B cell (primary cell): ENCODE results near the gene CD79A. TPM values are rescaled to one million over a fixed set of nuclear protein-coding genes. Genes with fewer than 3 reads are reported as not detected.

Experiments used
- polyA plus RNA-seq: library from polyadenylated mRNA; depleted of rRNA; stranded (reverse); fragments of >200 nt; gene quantifications from 2 replicates; pipeline ENCODE4 v1.2.3, GENCODE V29; 2012
- small RNA-seq: library from RNA; depleted of rRNA; stranded (forward); fragments of <200 nt; gene quantifications from one replicate; pipeline ENCODE3, GENCODE V24; 2012; ENCODE audit warnings: low replicate concordance, low read depth; ENCODE audit not compliant: insufficient read length
- total RNA-seq, 2 donors: library from RNA; stranded (reverse); fragments of 120-200 nt in 1 of 2; gene quantifications; 1 replicate in 1 of 2; 2 replicates in 1 of 2; pipeline versions ENCODE4 v1.2.3 to v1.2.4, GENCODE V29; 2013 to 2022

The CD79A gene
- total and polyA plus RNA-seq, 2 donors (not counting 1 experiment from before 2014, with no cell fraction given): 1,280 to 1,471 TPM

Small RNA genes lying within 50 kb of the gene (small RNA-seq; reads per million reads assigned to genes)
- gene MIR6797: not detected

Other genes with a start within 250 kb of the CD79A start
- gene CEACAM7, start 189.0 kb upstream of the CD79A start, total RNA-seq: not detected in 2 replicates
- gene CEACAM7, start 189.0 kb upstream of the CD79A start, polyA plus RNA-seq: not detected in 2 replicates
- not detected in 2 replicates for gene CEACAM5, start 168.7 kb upstream of the CD79A start, total RNA-seq
- not detected in 2 replicates for gene CEACAM5, start 168.7 kb upstream of the CD79A start, polyA plus RNA-seq
- not detected in 2 replicates for gene CEACAM6, start 121.7 kb upstream of the CD79A start, total RNA-seq
- gene CEACAM6, start 121.7 kb upstream of the CD79A start, polyA plus RNA-seq: not detected in 2 replicates
- not detected in 2 replicates for gene CEACAM3, start 80.7 kb upstream of the CD79A start, total RNA-seq
- 0.14 TPM in 1 of 2 replicates, not detected in the other for gene CEACAM3, start 80.7 kb upstream of the CD79A start, polyA plus RNA-seq
- gene LYPD4, start 32.6 kb upstream of the CD79A start, total RNA-seq: not detected in 2 replicates
- not detected in 2 replicates for gene LYPD4, start 32.6 kb upstream of the CD79A start, polyA plus RNA-seq
- not detected in 2 replicates for gene DMRTC2, start 32.2 kb upstream of the CD79A start, total RNA-seq
- not detected in 2 replicates for gene DMRTC2, start 32.2 kb upstream of the CD79A start, polyA plus RNA-seq
- 3,294 and 3,322 TPM in 2 replicates for gene RPS19, start 17.0 kb upstream of the CD79A start, total RNA-seq
- gene RPS19, start 17.0 kb upstream of the CD79A start, polyA plus RNA-seq: 6,261 and 9,144 TPM in 2 replicates
- gene ARHGEF1, start 5.9 kb downstream of the CD79A start, total RNA-seq: 646 and 661 TPM in 2 replicates
- gene ARHGEF1, start 5.9 kb downstream of the CD79A start, polyA plus RNA-seq: 886 and 1,024 TPM in 2 replicates
- 2.3 and 2.4 TPM in 2 replicates for gene ERFL, start 51.2 kb downstream of the CD79A start, total RNA-seq
- gene ERFL, start 51.2 kb downstream of the CD79A start, polyA plus RNA-seq: 5.1 and 5.5 TPM in 2 replicates
- gene RABAC1, start 82.0 kb downstream of the CD79A start, total RNA-seq: 139 and 146 TPM in 2 replicates
- 190 and 206 TPM in 2 replicates for gene RABAC1, start 82.0 kb downstream of the CD79A start, polyA plus RNA-seq
- gene ATP1A3, start 117.0 kb downstream of the CD79A start, total RNA-seq: 3.4 and 3.8 TPM in 2 replicates
- 0.62 and 1.2 TPM in 2 replicates for gene ATP1A3, start 117.0 kb downstream of the CD79A start, polyA plus RNA-seq
- 0.27 TPM in 1 of 2 replicates, not detected in the other for gene GRIK5, start 192.9 kb downstream of the CD79A start, total RNA-seq
- 0.09 and 0.33 TPM in 2 replicates for gene GRIK5, start 192.9 kb downstream of the CD79A start, polyA plus RNA-seq
- gene ZNF574, start 198.9 kb downstream of the CD79A start, total RNA-seq: 27.4 and 28.4 TPM in 2 replicates
- 21.0 and 29.1 TPM in 2 replicates for gene ZNF574, start 198.9 kb downstream of the CD79A start, polyA plus RNA-seq